ENCODE measurements around the gene SLCO4A1. TPM values are rescaled to one million over a fixed set of nuclear protein-coding genes. Genes with fewer than 3 reads are reported as not detected.

The SLCO4A1 gene
- total RNA-seq, 1 donor from 2014 or later, result 45.9 TPM

- Histone ChIP-seq H3K9me3 (no peaks in the 10 kb centered on the region), H3K4me3 (no peak overlapping the region), H3K27ac (no peak overlapping the region), H3K4me1 (no peaks in the 10 kb centered on the region), H3K36me3 (no peaks in the 10 kb centered on the region), H3K27me3 (no peaks in the 10 kb centered on the region)
- intact Hi-C loops (cut with DNase I), result no loop called here
- TF ChIP-seq POLR2AphosphoS5 (IDR thresholded peaks at IDR 0.05; ENCODE audit: insufficient read depth in 1 of 2, low read depth in 1 of 2), result no peak
- TF ChIP-seq CTCF (IDR thresholded peaks at IDR 0.05), result no peak
- DNase-seq (ENCODE audit: extremely low spot score in 2 of 2), result no peak
These were observed 17.4 kb downstream of the SLCO4A1 start for GRCh38 chr20:62659488-62660239.

GRCh38 chr20:62660240-62660615 is 17.9 kb downstream of the SLCO4A1 start:
- no peak for TF ChIP-seq POLR2AphosphoS5 (IDR thresholded peaks at IDR 0.05; ENCODE audit: insufficient read depth in 1 of 2, low read depth in 1 of 2)
- TF ChIP-seq POLR2A (IDR thresholded peaks at IDR 0.05), result no peak
- no peak for TF ChIP-seq CTCF (IDR thresholded peaks at IDR 0.05)
- Histone ChIP-seq H3K9me3 (no peaks in the 10 kb centered on the region), H3K36me3 (no peaks in the 10 kb centered on the region), H3K27ac (no peak overlapping the region), H3K4me3 (no peak overlapping the region), H3K4me1 (no peaks in the 10 kb centered on the region), H3K27me3 (no peaks in the 10 kb centered on the region)
- no peak for DNase-seq (ENCODE audit: extremely low spot score in 2 of 2)
- intact Hi-C loops (cut with DNase I), result no loop called here

GRCh38 chr20:62660768-62661167 is 18.5 kb downstream of the SLCO4A1 start:
- Histone ChIP-seq H3K9me3 (no peaks in the 10 kb centered on the region), H3K4me3 (no peak overlapping the region), H3K4me1 (no peaks in the 10 kb centered on the region), H3K36me3 (no peaks in the 10 kb centered on the region), H3K27ac (no peak overlapping the region), H3K27me3 (no peaks in the 10 kb centered on the region)
- intact Hi-C loops (cut with DNase I), result no loop called here
- no peak for TF ChIP-seq POLR2AphosphoS5 (IDR thresholded peaks at IDR 0.05; ENCODE audit: insufficient read depth in 1 of 2, low read depth in 1 of 2)
- no peak for TF ChIP-seq CTCF (IDR thresholded peaks at IDR 0.05)
- TF ChIP-seq POLR2A (IDR thresholded peaks at IDR 0.05), result no peak
- DNase-seq (ENCODE audit: extremely low spot score in 2 of 2), result no peak

- Histone ChIP-seq H3K27ac (no peak overlapping the region), H3K4me3 (no peak overlapping the region), H3K27me3 (no peaks in the 10 kb centered on the region), H3K36me3 (no peaks in the 10 kb centered on the region), H3K9me3 (no peaks in the 10 kb centered on the region), H3K4me1 (no peaks in the 10 kb centered on the region)
- intact Hi-C loops (cut with DNase I), result no loop called here
- TF ChIP-seq POLR2A (IDR thresholded peaks at IDR 0.05) (no peak), CTCF (IDR thresholded peaks at IDR 0.05) (no peak)
- DNase-seq (ENCODE audit: extremely low spot score in 2 of 2), result no peak
These were observed 19.3 kb downstream of the SLCO4A1 start for GRCh38 chr20:62661647-62662046.

- intact Hi-C loops (cut with DNase I), result no loop called here
- peak overlapping the region; percentile 5 for H3K27ac ChIP-seq
These were observed 20.1 kb downstream of the SLCO4A1 start for GRCh38 chr20:62662422-62662821.

More at GRCh38 chr20:62662422-62662821, 20.1 kb downstream of the SLCO4A1 start:
- no peaks in the 10 kb centered on the region for H3K9me3 ChIP-seq
- no peaks in the 10 kb centered on the region for H3K27me3 ChIP-seq
- H3K4me3 ChIP-seq, result no peak overlapping the region
- H3K4me1 ChIP-seq, result no peaks in the 10 kb centered on the region
- TF ChIP-seq POLR2A (IDR thresholded peaks at IDR 0.05) (no peak), CTCF (IDR thresholded peaks at IDR 0.05) (no peak), POLR2AphosphoS5 (IDR thresholded peaks at IDR 0.05; ENCODE audit: insufficient read depth in 1 of 2, low read depth in 1 of 2) (no peak)
- DNase-seq (ENCODE audit: extremely low spot score in 2 of 2), result no peak
- no peaks in the 10 kb centered on the region for H3K36me3 ChIP-seq

Data from vagina (tissue), 2 donors.